HepG2 (cell line): ENCODE measurements around the gene CRLF3. TPM values are rescaled to one million over a fixed set of nuclear protein-coding genes. Genes with fewer than 3 reads are reported as not detected.

Source experiments
- ATAC-seq: fragments of 200-7000 bp; cut with Tn5 transposase; 3 replicates; pipeline ENCODE4 v1.9.1; 2020; ENCODE audit warnings: mild to moderate bottlenecking, moderate library complexity
- BruUV-seq: library from RNA; stranded (reverse); fragments of 400-500 nt; replicated peaks from 2 replicates; lab custom pipeline; 2021; lab: Mats Ljungman, UMichigan
- CTCF ChIA-PET: fragments of 300-600 bp; formaldehyde crosslinking; extraction: SDS; loops from one replicate; lab custom pipeline; 2021; ENCODE audit warnings: low total read pairs, inconsistent platforms, low intra/inter-chr PET ratio; lab: Yijun Ruan, JAX
- POLR2A ChIA-PET: fragments of 350-600 bp; sonication (Branson Sonifier 250); formaldehyde crosslinking; loops from one replicate; lab custom pipeline; 2020; ENCODE audit warnings: antibody characterized with exemption, inconsistent platforms; lab: Yijun Ruan, JAX
- DNase-seq: peaks from one replicate; pipeline ENCODE4 v3.0.0-alpha.2; 2015; ENCODE audit warnings: low spot score
- FAIRE-seq: peaks from 3 replicates; lab custom pipeline; 2011; peaks lifted over from hg19 to GRCh38; lab: Jason Lieb, UNC
- H2AFZ ChIP-seq: one replicate; pipeline ENCODE4 v1.6.1; 2011; ENCODE audit warnings: low read length, inconsistent platforms
- H3K27ac ChIP-seq: fragments of 300-600 bp; 3 replicates; pipeline ENCODE4 v1.8.0; 2011; ENCODE audit warnings: mixed run types, mild to moderate bottlenecking, mixed read lengths, low read length, inconsistent platforms; ENCODE audit not compliant: insufficient read depth; ENCODE audit errors: extremely low read length
- H3K27me3 ChIP-seq, 2 experiments: fragments of 200-600 bp in 1 of 2; 2 replicates in 1 of 2; 3 replicates in 1 of 2; pipeline versions ENCODE4 v1.6.0 to v1.8.0; 2011; ENCODE audit warnings: low read length in 2 of 2, mild to moderate bottlenecking in 2 of 2, moderate library complexity in 2 of 2, inconsistent platforms in 1 of 2; ENCODE audit not compliant: insufficient read depth in 2 of 2, control insufficient read depth in 1 of 2
- H3K36me3 ChIP-seq, 2 experiments: fragments of 200-600 bp in 1 of 2; replicated peaks in 1 of 2; 2 replicates in 1 of 2; 3 replicates in 1 of 2; pipeline versions ENCODE4 v1.5.1 to v1.8.0; 2011; ENCODE audit warnings: low read length in 2 of 2, inconsistent platforms in 1 of 2; ENCODE audit not compliant: insufficient read depth in 2 of 2, control insufficient read depth in 1 of 2
- H3K4me1 ChIP-seq: 2 replicates; pipeline ENCODE4 v1.5.1; 2012; ENCODE audit warnings: low read length, inconsistent platforms; ENCODE audit not compliant: insufficient read depth
- H3K4me2 ChIP-seq: 2 replicates; pipeline ENCODE4 v1.6.0; 2011; ENCODE audit warnings: low read depth, low read length, inconsistent platforms
- H3K4me3 ChIP-seq, 3 experiments: fragments of 200-600 bp in 1 of 3; sonication (generic), shearing (Covaris generic) in 1 of 3; replicated peaks in 1 of 3; 2 replicates each; pipeline ENCODE4 v1.5.1; 2011 to 2016; ENCODE audit warnings: low read length in 3 of 3, inconsistent platforms in 2 of 3, low read depth in 2 of 3, mild to moderate bottlenecking in 2 of 3, control low read depth in 1 of 3, mixed read lengths in 1 of 3; ENCODE audit not compliant: insufficient read depth in 1 of 3
- H3K79me2 ChIP-seq: one replicate; pipeline ENCODE4 v1.6.1; 2011; ENCODE audit warnings: low read length, inconsistent platforms; ENCODE audit not compliant: insufficient read depth
- H3K9ac ChIP-seq: 2 replicates; pipeline ENCODE4 v1.6.0; 2011; ENCODE audit warnings: mild to moderate bottlenecking, low read depth, low read length, inconsistent platforms; ENCODE audit not compliant: insufficient read depth
- H3K9me3 ChIP-seq: 2 replicates; pipeline ENCODE4 v1.5.1; 2012; ENCODE audit warnings: mild to moderate bottlenecking, low read length
- H4K20me1 ChIP-seq: 2 replicates; pipeline ENCODE4 v1.6.0; 2011; ENCODE audit warnings: inconsistent platforms, mild to moderate bottlenecking, low read length, moderate library complexity; ENCODE audit not compliant: insufficient read depth
- CEBPB ChIP-seq: IDR thresholded peaks from 2 replicates; pipeline ENCODE4 v1.6.1; 2011; ENCODE audit warnings: low read depth, low read length, improper control_type of control experiment, borderline replicate concordance
- CEBPG ChIP-seq: IDR thresholded peaks from 2 replicates; pipeline ENCODE4 v1.6.1; 2016
- MIER2 ChIP-seq: IDR thresholded peaks from 2 replicates; pipeline ENCODE4 v1.6.1; 2016; ENCODE audit warnings: missing biosample characterization, missing genetic modification reagents
- SNAPC4 ChIP-seq: sonication (generic); formaldehyde crosslinking; IDR thresholded peaks from 2 replicates; pipeline ENCODE4 v1.4.0; 2020; ENCODE audit warnings: mild to moderate bottlenecking, missing genetic modification reagents
- ZSCAN30 ChIP-seq: sonication (generic); formaldehyde crosslinking; IDR thresholded peaks from 2 replicates; pipeline ENCODE4 v1.5.0; 2020; ENCODE audit warnings: mild to moderate bottlenecking, missing genetic modification reagents
- WGBS: methylation state at CpG from one replicate; pipeline ENCODE4 v1.1.6; 2017; ENCODE audit warnings: low lambda C conversion rate; 5-methylcytosine and 5-hydroxymethylcytosine counted together
- in situ Hi-C: cut with HindIII; loops from 2 replicates; pipeline ENCODE4 v1.10.0; 2017; ENCODE audit warnings: low pct_unique_long_range_greater_than_20kb; ENCODE audit not compliant: extremely low pct_ligation_motif_present
- intact Hi-C: fragments of 100-400 bp; cut with micrococcal nuclease; formaldehyde crosslinking; loops from one replicate; pipeline ENCODE4 v1.10.0; 2022; ENCODE audit not compliant: unreplicated experiment
- polyA plus RNA-seq, 8 experiments: library from polyadenylated mRNA; depleted of rRNA in 3 of 8; stranded (reverse) in 7 of 8; unstranded in 1 of 8; fragments of >200 nt; fragmentation: Illumina TruSeq in 4 of 8; extraction: Trizol in 4 of 8; gene quantifications; 2 replicates each; pipeline versions ENCODE4 v1.2.1 to v1.2.3, GENCODE V29; 2011 to 2016; ENCODE audit warnings: low read depth in 4 of 8, missing spikeins in 1 of 8, mixed read lengths in 1 of 8; ENCODE audit not compliant: insufficient read depth in 1 of 8
- total RNA-seq, 5 experiments: library from RNA; depleted of rRNA; stranded (reverse); fragments of >200 nt; fragmentation: Illumina TruSeq; extraction: Trizol; gene quantifications; 2 replicates each; pipeline ENCODE4 v1.2.3, GENCODE V29; 2016; ENCODE audit warnings: low read depth in 1 of 5

The CRLF3 gene
- total and polyA plus RNA-seq, 2 of the 13 experiments (the other 11 are each of a cell fraction or from before 2014, with no cell fraction given), result 6.4 to 9.1 TPM

- FAIRE-seq (no peak), DNase-seq (no peak), ATAC-seq (peak; percentile 35; the same call in 2 of the 3 replicates)
- ChIA-PET CTCF (no interaction called here), POLR2A (interaction anchor here (0.9 kb wide), 1 partner anchor 99 kb away, joined by 3 read pairs; no protein-coding TSS in a partner anchor)
- H3K36me3 ChIP-seq, result no peaks in the 10 kb centered on the region; a peak in 2 of 5 replicates
- no peaks in the 10 kb centered on the region; a peak in 1 of 5 replicates for H3K27me3 ChIP-seq
- H3K9ac ChIP-seq, result peak overlapping the region; percentile 84
- intact Hi-C loops, result no loop called here
- no peaks in the 10 kb centered on the region for H3K9me3 ChIP-seq
- H3K4me2 ChIP-seq, result peak overlapping the region; percentile 92
- peaks cover 23% of the 10 kb centered on the region for H3K79me2 ChIP-seq
- WGBS, result 26% methylated on average over 13 of the region's 13 CpGs
- peak overlapping the region; percentile 87 for H3K27ac ChIP-seq
- TF ChIP-seq CEBPB (0 out of 2 replicates have a peak, but pooled peaks have one; percentile 3), ZSCAN30 (CRISPR knock-in tag) (0 out of 2 replicates have a peak, but pooled peaks have one; percentile 0), CEBPG (CRISPR knock-in tag) (peak; percentile 32; the same call in 1 of the 2 replicates), SNAPC4 (CRISPR knock-in tag) (peak; percentile 18; the same call in 1 of the 2 replicates), MIER2 (CRISPR knock-in tag) (no peak)
- H3K4me1 ChIP-seq, result peaks cover 38% of the 10 kb centered on the region
- in situ Hi-C loops, result no loop called here
- H2AFZ ChIP-seq, result peak overlapping the region; percentile 93
- BruUV-seq, result no TSS peak
- H3K4me3 ChIP-seq, result peak overlapping the region; percentile 92 to 97 (median 92)
- no peaks in the 10 kb centered on the region for H4K20me1 ChIP-seq
Observed at GRCh38 chr17:30831257-30831656, 6.8 kb upstream of the CRLF3 start.
